OCI-LY7 (cell line): ENCODE measurements around the gene LMBRD2. TPM values are rescaled to one million over a fixed set of nuclear protein-coding genes. Genes with fewer than 3 reads are reported as not detected.

Experiments used
- BruUV-seq: library from RNA; stranded (reverse); fragments of 400-500 nt; replicated peaks from 2 replicates; lab custom pipeline; 2021; lab: Mats Ljungman, UMichigan
- CTCF ChIA-PET: fragments of 300-600 bp; sonication (Branson Sonifier 250); formaldehyde crosslinking; loops from one replicate; lab custom pipeline; 2022; ENCODE audit warnings: antibody characterized with exemption; ENCODE audit not compliant: unreplicated experiment; lab: Charles Lee
- POLR2A ChIA-PET: fragments of 300-600 bp; sonication (Branson Sonifier 250); formaldehyde crosslinking; loops from one replicate; lab custom pipeline; 2022; ENCODE audit warnings: antibody characterized with exemption; lab: Charles Lee
- DNase-seq: peaks from one replicate; pipeline ENCODE4 v3.0.0-alpha.2; 2015; ENCODE audit warnings: low spot score
- H2AFZ ChIP-seq: fragments of 200-600 bp; sonication (generic), shearing (Covaris generic); 2 replicates; pipeline ENCODE4 v1.6.1; 2014; ENCODE audit warnings: mild to moderate bottlenecking, antibody characterized with exemption, low read length, moderate library complexity
- H3K27ac ChIP-seq: fragments of 200-600 bp; sonication (generic); 2 replicates; pipeline ENCODE4 v1.5.1; 2014; ENCODE audit warnings: mixed run types, low read depth, mild to moderate bottlenecking, moderate library complexity, low read length, inconsistent platforms; ENCODE audit not compliant: poor library complexity, severe bottlenecking
- H3K36me3 ChIP-seq: fragments of 200-600 bp; sonication (generic); 2 replicates; pipeline ENCODE4 v1.6.1; 2014; ENCODE audit warnings: mild to moderate bottlenecking, antibody characterized with exemption, low read length, moderate library complexity, mixed read lengths; ENCODE audit not compliant: insufficient read depth
- H3K4me1 ChIP-seq: fragments of 200-600 bp; sonication (generic); 2 replicates; pipeline ENCODE4 v1.5.1; 2014; ENCODE audit warnings: mild to moderate bottlenecking, low read length; ENCODE audit not compliant: insufficient read depth, poor library complexity, severe bottlenecking
- H3K4me2 ChIP-seq: fragments of 200-600 bp; sonication (generic); 2 replicates; pipeline ENCODE4 v1.6.1; 2014; ENCODE audit warnings: mild to moderate bottlenecking, low read length
- H3K4me3 ChIP-seq: fragments of 200-600 bp; sonication (generic); 2 replicates; pipeline ENCODE4 v1.5.1; 2014; ENCODE audit warnings: mild to moderate bottlenecking, low read depth, low read length; ENCODE audit not compliant: poor library complexity, severe bottlenecking
- H3K79me2 ChIP-seq: fragments of 200-600 bp; sonication (generic); 2 replicates; pipeline ENCODE4 v1.6.1; 2016; ENCODE audit warnings: low read depth, mild to moderate bottlenecking, low read length, moderate library complexity, mixed read lengths; ENCODE audit not compliant: insufficient read depth
- H3K9me2 ChIP-seq: fragments of 200-600 bp; sonication (generic); 2 replicates; pipeline ENCODE4 v1.6.1; 2016; ENCODE audit warnings: mild to moderate bottlenecking, low read length, mixed read lengths; ENCODE audit not compliant: insufficient read depth
- H3K9me3 ChIP-seq: fragments of 200-600 bp; sonication (generic); 2 replicates; pipeline ENCODE4 v1.6.1; 2014; ENCODE audit warnings: mild to moderate bottlenecking, mixed run types, low read length, mixed read lengths
- H4K20me1 ChIP-seq: fragments of 200-600 bp; sonication (generic); 2 replicates; pipeline ENCODE4 v1.6.1; 2014; ENCODE audit warnings: mild to moderate bottlenecking, antibody characterized with exemption, low read length, moderate library complexity, mixed read lengths; ENCODE audit not compliant: insufficient read depth
- EZH2phosphoT487 ChIP-seq: fragments of 200-600 bp; sonication (generic); IDR thresholded peaks from 2 replicates; pipeline ENCODE4 v1.6.1; 2018; ENCODE audit warnings: low read depth, borderline replicate concordance, mild to moderate bottlenecking, mixed run types, antibody characterized with exemption, low read length, moderate library complexity, mixed read lengths
- intact Hi-C: fragments of 100-400 bp; cut with micrococcal nuclease; formaldehyde crosslinking; loops from one replicate; pipeline ENCODE4 v1.10.0; 2022; ENCODE audit not compliant: unreplicated experiment
- total RNA-seq, 2 experiments: library from RNA; depleted of rRNA in 1 of 2; stranded (reverse); fragments of >200 nt in 1 of 2; shearing (Covaris generic) in 1 of 2; gene quantifications; 2 replicates each; pipeline ENCODE4 v1.2.3, GENCODE V29; 2014 to 2022
- TF ChIP-seq, protein P1 (sequence below): fragments of 200-600 bp; sonication (generic); conservative IDR thresholded peaks from 2 replicates; pipeline ENCODE4 v1.5.1; 2014; ENCODE audit warnings: mild to moderate bottlenecking, antibody characterized with exemption, low read length, moderate library complexity, mixed read lengths

Gene LMBRD2
- total RNA-seq, 2 experiments from 2014 or later, result 9.1 to 18.3 TPM

GRCh38 chr5:36147681-36148080, 4.0 kb downstream of the LMBRD2 start:
- TF ChIP-seq EZH2phosphoT487, result no peak
- ChIA-PET POLR2A (no interaction called here), CTCF (no interaction called here)
- H2AFZ ChIP-seq, result no peak overlapping the region
- peaks cover 10% of the 10 kb centered on the region for H3K4me1 ChIP-seq
- peaks cover 9% of the 10 kb centered on the region; the same call in 1 of the 2 replicates for H3K9me3 ChIP-seq
- no TSS peak for BruUV-seq
- intact Hi-C loops, result no loop called here
- H3K36me3 ChIP-seq, result peaks cover 11% of the 10 kb centered on the region
- no peaks in the 10 kb centered on the region for H4K20me1 ChIP-seq
- no peaks in the 10 kb centered on the region for H3K9me2 ChIP-seq
- no peak overlapping the region for H3K4me3 ChIP-seq
- no peak overlapping the region for H3K27ac ChIP-seq
- H3K79me2 ChIP-seq, result peaks cover 57% of the 10 kb centered on the region
- no peak overlapping the region for H3K4me2 ChIP-seq
- DNase-seq, result no peak

DNA sequence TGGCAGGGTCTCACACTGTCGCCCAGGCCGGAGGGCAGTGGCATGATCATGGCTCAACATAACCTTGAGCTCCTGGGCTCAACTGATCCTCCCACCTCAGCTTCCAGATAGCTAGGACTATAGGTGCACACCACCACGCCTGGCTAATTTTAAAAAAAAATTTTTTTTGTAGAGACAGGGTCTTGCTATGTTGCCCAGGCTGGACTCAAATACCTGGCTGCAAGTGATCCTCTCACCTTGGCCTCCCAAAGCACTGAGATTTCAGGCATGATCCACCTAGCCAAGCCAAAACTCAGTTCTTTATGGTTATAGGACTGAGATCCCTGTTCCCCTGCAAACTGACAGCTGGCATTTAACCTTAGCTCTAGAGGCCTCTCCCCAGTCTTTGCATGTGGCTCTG, 5.3 kb downstream of the LMBRD2 start:
- peaks cover 16% of the 10 kb centered on the region; the same call in 1 of the 2 replicates for H3K9me3 ChIP-seq
- POLR2A ChIA-PET, result no interaction called here
- TF ChIP-seq, protein P1, sequence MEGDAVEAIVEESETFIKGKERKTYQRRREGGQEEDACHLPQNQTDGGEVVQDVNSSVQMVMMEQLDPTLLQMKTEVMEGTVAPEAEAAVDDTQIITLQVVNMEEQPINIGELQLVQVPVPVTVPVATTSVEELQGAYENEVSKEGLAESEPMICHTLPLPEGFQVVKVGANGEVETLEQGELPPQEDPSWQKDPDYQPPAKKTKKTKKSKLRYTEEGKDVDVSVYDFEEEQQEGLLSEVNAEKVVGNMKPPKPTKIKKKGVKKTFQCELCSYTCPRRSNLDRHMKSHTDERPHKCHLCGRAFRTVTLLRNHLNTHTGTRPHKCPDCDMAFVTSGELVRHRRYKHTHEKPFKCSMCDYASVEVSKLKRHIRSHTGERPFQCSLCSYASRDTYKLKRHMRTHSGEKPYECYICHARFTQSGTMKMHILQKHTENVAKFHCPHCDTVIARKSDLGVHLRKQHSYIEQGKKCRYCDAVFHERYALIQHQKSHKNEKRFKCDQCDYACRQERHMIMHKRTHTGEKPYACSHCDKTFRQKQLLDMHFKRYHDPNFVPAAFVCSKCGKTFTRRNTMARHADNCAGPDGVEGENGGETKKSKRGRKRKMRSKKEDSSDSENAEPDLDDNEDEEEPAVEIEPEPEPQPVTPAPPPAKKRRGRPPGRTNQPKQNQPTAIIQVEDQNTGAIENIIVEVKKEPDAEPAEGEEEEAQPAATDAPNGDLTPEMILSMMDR, result no peak
- TF ChIP-seq EZH2phosphoT487, result no peak
- peaks cover 24% of the 10 kb centered on the region for H3K36me3 ChIP-seq
- no peaks in the 10 kb centered on the region for H3K9me2 ChIP-seq
- peaks cover 51% of the 10 kb centered on the region for H3K79me2 ChIP-seq
- no TSS peak for BruUV-seq
- H3K4me3 ChIP-seq, result no peak overlapping the region
- no peak for DNase-seq
- H3K27ac ChIP-seq, result no peak overlapping the region
- no peak overlapping the region for H2AFZ ChIP-seq
- intact Hi-C loops, result no loop called here
- H3K4me2 ChIP-seq, result no peak overlapping the region
- CTCF ChIA-PET, result no interaction called here
- peaks cover 10% of the 10 kb centered on the region for H3K4me1 ChIP-seq
- H4K20me1 ChIP-seq, result no peaks in the 10 kb centered on the region

GRCh38 chr5:36145311-36145710, 6.4 kb downstream of the LMBRD2 start:
- Histone ChIP-seq H3K4me3 (no peak overlapping the region), H4K20me1 (no peaks in the 10 kb centered on the region), H3K79me2 (peaks cover 40% of the 10 kb centered on the region), H3K36me3 (peaks cover 34% of the 10 kb centered on the region), H3K9me3 (peaks cover 24% of the 10 kb centered on the region; the same call in 1 of the 2 replicates), H3K4me2 (no peak overlapping the region), H3K4me1 (peaks cover 6% of the 10 kb centered on the region), H2AFZ (no peak overlapping the region), H3K9me2 (no peaks in the 10 kb centered on the region), H3K27ac (no peak overlapping the region)
- ChIA-PET CTCF (no interaction called here), POLR2A (no interaction called here)
- no peak for TF ChIP-seq EZH2phosphoT487
- TF ChIP-seq, protein P1, result no peak
- intact Hi-C loops, result no loop called here
- BruUV-seq, result no TSS peak
- no peak for DNase-seq
